ENCODE data around the gene TBL1Y.

DNA sequence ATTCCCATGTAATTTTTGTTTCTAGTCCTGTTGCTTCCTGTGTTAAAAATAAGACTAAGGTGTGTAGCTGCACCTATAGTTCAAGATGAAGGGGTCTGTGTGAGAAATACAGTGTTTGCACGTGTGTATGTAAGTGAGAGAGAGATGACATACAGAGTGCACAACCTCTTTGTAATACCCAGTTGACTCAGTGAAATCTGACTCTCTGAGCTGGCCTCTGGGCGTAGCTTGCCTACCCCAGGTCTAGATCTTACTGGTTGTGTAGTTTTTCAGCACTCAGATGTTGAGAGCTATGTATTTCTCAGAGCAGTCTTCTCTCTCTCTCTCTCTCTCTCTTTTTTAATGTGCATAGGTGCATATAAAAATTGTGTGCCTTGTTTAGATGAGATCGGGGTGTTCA, 56.0 kb downstream of the TBL1Y start:
- TF ChIP-seq CTCF (IDR thresholded peaks at IDR 0.05; ENCODE audit: insufficient read depth, low read length, poor library complexity, severe bottlenecking) (no peak), EZH2phosphoT487 (conservative IDR thresholded peaks at IDR 0.05; ENCODE audit: low read length) (no peak)

Data from SU-DHL-6 (cell line).